Fibroblast of lung (primary cell): Measurements from ENCODE around the gene AACS.

Experiments
- EZH2 ChIP-seq: IDR thresholded peaks from 2 replicates; pipeline ENCODE4 v1.5.1; 2012; ENCODE audit warnings: low read length, control low read depth, mild to moderate bottlenecking; ENCODE audit errors: missing control alignments
- TF ChIP-seq, protein P1 (sequence below), 2 donors: IDR thresholded peaks in 1 of 2; conservative IDR thresholded peaks in 1 of 2; 1 replicate in 1 of 2; 2 replicates in 1 of 2; pipeline ENCODE4 v1.5.1; 2011 to 2012; ENCODE audit warnings: low read length in 2 of 2, control low read depth in 1 of 2, inconsistent platforms in 1 of 2, low read depth in 1 of 2, mild to moderate bottlenecking in 1 of 2

DNA sequence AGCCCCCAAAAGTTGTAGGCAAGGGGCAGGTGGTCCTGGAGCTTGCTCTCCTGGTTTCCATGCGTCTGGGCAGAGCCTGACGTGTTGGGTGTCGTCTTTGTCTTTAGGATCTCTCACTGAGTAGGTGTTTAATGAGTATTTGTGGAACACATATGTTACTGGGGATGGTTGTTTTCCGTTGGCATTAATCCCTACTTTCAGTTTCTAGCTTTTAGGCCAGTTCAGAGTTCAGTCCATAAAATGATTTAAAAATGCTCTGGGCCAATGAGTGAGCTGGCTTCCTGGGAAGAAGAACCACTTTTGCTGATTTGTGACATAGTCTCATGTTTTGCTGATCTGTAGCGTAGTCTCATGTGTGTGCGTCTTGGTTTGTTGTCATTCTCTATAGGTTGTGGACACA is 10.9 kb downstream of the AACS start:
- TF ChIP-seq, protein P1, sequence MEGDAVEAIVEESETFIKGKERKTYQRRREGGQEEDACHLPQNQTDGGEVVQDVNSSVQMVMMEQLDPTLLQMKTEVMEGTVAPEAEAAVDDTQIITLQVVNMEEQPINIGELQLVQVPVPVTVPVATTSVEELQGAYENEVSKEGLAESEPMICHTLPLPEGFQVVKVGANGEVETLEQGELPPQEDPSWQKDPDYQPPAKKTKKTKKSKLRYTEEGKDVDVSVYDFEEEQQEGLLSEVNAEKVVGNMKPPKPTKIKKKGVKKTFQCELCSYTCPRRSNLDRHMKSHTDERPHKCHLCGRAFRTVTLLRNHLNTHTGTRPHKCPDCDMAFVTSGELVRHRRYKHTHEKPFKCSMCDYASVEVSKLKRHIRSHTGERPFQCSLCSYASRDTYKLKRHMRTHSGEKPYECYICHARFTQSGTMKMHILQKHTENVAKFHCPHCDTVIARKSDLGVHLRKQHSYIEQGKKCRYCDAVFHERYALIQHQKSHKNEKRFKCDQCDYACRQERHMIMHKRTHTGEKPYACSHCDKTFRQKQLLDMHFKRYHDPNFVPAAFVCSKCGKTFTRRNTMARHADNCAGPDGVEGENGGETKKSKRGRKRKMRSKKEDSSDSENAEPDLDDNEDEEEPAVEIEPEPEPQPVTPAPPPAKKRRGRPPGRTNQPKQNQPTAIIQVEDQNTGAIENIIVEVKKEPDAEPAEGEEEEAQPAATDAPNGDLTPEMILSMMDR (conservative IDR thresholded peaks at IDR 0.05 in 1 of 2, IDR thresholded peaks at IDR 0.05 in 1 of 2; ENCODE audit: low read depth in 1 of 2, low read length in 2 of 2): no peak
- TF ChIP-seq EZH2: no peak
